ENCODE data around the gene SCLT1.

The SCLT1 gene

DNA sequence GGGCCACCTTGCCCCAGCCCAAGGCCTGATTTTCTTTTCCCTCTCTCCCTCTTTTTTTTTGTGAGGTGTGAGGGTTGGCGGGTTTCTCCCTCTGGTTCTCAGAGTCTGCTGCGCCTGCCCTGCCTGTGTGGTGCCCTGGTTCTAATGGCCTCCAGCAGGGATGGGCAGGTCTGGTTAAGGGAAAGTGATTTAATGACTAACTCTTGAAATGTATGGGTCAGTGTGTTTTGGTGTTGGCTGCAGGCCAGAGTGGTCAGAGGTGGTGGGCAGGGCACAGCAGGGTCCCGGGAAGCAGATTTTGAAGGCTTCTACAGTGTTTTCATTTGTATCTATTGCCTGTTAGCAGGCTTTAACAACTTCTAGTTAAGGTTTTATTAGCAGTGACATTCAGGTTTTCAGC lies 244.9 kb downstream of the SCLT1 start:
- H3K9ac ChIP-seq (ENCODE audit: low read length), result no peak overlapping the region
- H4K20me1 ChIP-seq (ENCODE audit: insufficient read depth, low read length), result peaks cover 4% of the 10 kb centered on the region
- H3K4me3 ChIP-seq (ENCODE audit: low read length), result no peak overlapping the region
- TF ChIP-seq EZH2 (optimal IDR thresholded peaks at IDR 0.05; ENCODE audit: low read depth, low read length) (no peak), EZH2phosphoT487 (IDR thresholded peaks at IDR 0.05; ENCODE audit: low read length) (no peak)
- TF ChIP-seq, protein P1, sequence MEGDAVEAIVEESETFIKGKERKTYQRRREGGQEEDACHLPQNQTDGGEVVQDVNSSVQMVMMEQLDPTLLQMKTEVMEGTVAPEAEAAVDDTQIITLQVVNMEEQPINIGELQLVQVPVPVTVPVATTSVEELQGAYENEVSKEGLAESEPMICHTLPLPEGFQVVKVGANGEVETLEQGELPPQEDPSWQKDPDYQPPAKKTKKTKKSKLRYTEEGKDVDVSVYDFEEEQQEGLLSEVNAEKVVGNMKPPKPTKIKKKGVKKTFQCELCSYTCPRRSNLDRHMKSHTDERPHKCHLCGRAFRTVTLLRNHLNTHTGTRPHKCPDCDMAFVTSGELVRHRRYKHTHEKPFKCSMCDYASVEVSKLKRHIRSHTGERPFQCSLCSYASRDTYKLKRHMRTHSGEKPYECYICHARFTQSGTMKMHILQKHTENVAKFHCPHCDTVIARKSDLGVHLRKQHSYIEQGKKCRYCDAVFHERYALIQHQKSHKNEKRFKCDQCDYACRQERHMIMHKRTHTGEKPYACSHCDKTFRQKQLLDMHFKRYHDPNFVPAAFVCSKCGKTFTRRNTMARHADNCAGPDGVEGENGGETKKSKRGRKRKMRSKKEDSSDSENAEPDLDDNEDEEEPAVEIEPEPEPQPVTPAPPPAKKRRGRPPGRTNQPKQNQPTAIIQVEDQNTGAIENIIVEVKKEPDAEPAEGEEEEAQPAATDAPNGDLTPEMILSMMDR (IDR thresholded peaks at IDR 0.05; ENCODE audit: low read length), result no peak
- no peak overlapping the region for H3K4me2 ChIP-seq (ENCODE audit: low read depth, low read length)
- no peaks in the 10 kb centered on the region for H3K9me2 ChIP-seq (replicated peaks; ENCODE audit: insufficient read depth, low read length)
- no peak for DNase-seq
- H3K27ac ChIP-seq (ENCODE audit: low read length), result no peak overlapping the region
- H3K9me3 ChIP-seq (replicated peaks; ENCODE audit: insufficient read depth, low read length), result no peaks in the 10 kb centered on the region
- peaks cover 10% of the 10 kb centered on the region; the same call in 1 of the 2 replicates for H3F3A ChIP-seq (ENCODE audit: insufficient read depth, low read length)
- H2AFZ ChIP-seq (ENCODE audit: low read length), result no peak overlapping the region
- H3K79me2 ChIP-seq (ENCODE audit: low read length), result peaks cover 97% of the 10 kb centered on the region
- peaks cover 39% of the 10 kb centered on the region for H3K36me3 ChIP-seq (replicated peaks; ENCODE audit: insufficient read depth, low read length)
- no peaks in the 10 kb centered on the region for H3K27me3 ChIP-seq (replicated peaks; ENCODE audit: insufficient read depth, low read length)
- peaks cover 4% of the 10 kb centered on the region for H3K4me1 ChIP-seq (ENCODE audit: low read length)

DNA sequence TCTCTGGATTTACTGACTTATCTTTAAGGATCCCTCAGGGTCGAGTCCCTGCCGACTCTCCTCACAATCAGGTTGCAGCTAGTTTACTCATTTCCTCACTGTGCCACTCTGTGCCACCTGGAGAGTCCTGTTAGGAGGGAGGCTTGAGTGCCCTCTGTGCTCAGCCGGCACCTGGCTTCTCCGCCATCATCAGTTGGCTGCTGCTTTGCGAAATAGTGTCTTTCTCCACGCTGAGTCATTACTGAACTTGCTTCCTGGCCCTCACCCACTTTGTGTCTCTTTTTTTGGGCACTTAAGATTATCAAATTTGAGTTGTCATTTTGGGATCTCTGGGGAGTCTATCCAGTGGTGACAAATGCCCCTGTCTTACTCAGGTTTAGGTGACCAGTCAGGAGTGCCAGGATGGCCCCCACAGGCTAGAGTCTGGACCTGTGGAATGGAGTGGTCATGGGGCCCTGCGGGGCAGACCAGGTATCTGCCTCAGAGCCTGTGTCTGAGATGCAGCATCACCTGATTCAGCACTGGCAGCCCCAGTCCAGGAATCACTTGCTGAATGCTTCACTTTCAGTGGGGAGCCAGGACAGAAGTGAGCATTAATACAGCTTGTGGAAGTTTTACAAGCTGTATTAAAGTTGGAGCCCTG lies 246.1 kb downstream of the SCLT1 start:
- Histone ChIP-seq H3K4me2 (ENCODE audit: low read depth, low read length) (no peak overlapping the region), H3F3A (ENCODE audit: insufficient read depth, low read length) (no peaks in the 10 kb centered on the region), H2AFZ (ENCODE audit: low read length) (no peak overlapping the region), H3K79me2 (ENCODE audit: low read length) (peaks cover 97% of the 10 kb centered on the region), H4K20me1 (ENCODE audit: insufficient read depth, low read length) (peaks cover 13% of the 10 kb centered on the region), H3K4me3 (ENCODE audit: low read length) (no peak overlapping the region), H3K9me3 (replicated peaks; ENCODE audit: insufficient read depth, low read length) (no peaks in the 10 kb centered on the region), H3K9me2 (replicated peaks; ENCODE audit: insufficient read depth, low read length) (no peaks in the 10 kb centered on the region), H3K4me1 (ENCODE audit: low read length) (no peaks in the 10 kb centered on the region), H3K36me3 (replicated peaks; ENCODE audit: insufficient read depth, low read length) (peaks cover 39% of the 10 kb centered on the region), H3K9ac (ENCODE audit: low read length) (no peak overlapping the region), H3K27me3 (replicated peaks; ENCODE audit: insufficient read depth, low read length) (no peaks in the 10 kb centered on the region), H3K27ac (ENCODE audit: low read length) (no peak overlapping the region)
- no peak for DNase-seq
- TF ChIP-seq EZH2phosphoT487 (IDR thresholded peaks at IDR 0.05; ENCODE audit: low read length), result no peak
- TF ChIP-seq, protein P1 (IDR thresholded peaks at IDR 0.05; ENCODE audit: low read length), result no peak
- TF ChIP-seq EZH2 (optimal IDR thresholded peaks at IDR 0.05; ENCODE audit: low read depth, low read length), result no peak

DNA sequence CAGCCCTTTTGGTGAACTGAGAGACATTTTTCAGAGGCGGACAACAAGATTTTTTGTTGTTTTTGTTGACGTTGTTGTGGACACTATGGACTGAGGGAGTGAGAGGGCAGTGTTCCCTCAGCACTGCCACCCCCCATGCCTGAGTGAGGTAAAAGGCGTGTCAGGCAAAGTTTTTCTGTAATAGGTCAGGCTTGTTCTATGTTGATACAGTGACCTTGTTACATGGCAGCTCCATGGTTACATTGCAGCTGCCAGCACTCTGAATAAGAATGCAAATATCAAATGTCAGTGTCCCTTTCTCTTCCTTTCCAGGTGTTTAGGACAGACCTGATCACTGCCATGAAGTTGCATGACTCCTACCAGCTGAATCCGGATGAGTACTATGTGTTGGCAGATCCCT lies 247.3 kb downstream of the SCLT1 start:
- H3K4me3 ChIP-seq (ENCODE audit: low read length), result no peak overlapping the region
- H3K9me3 ChIP-seq (replicated peaks; ENCODE audit: insufficient read depth, low read length), result no peaks in the 10 kb centered on the region
- peaks cover 30% of the 10 kb centered on the region for H3K36me3 ChIP-seq (replicated peaks; ENCODE audit: insufficient read depth, low read length)
- H3K4me1 ChIP-seq (ENCODE audit: low read length), result no peaks in the 10 kb centered on the region
- DNase-seq, result no peak
- H3K79me2 ChIP-seq (ENCODE audit: low read length), result peaks cover 99% of the 10 kb centered on the region
- peaks cover 22% of the 10 kb centered on the region for H4K20me1 ChIP-seq (ENCODE audit: insufficient read depth, low read length)
- H3F3A ChIP-seq (ENCODE audit: insufficient read depth, low read length), result no peaks in the 10 kb centered on the region
- H3K9ac ChIP-seq (ENCODE audit: low read length), result no peak overlapping the region
- no peak overlapping the region for H2AFZ ChIP-seq (ENCODE audit: low read length)
- H3K27me3 ChIP-seq (replicated peaks; ENCODE audit: insufficient read depth, low read length), result no peaks in the 10 kb centered on the region
- H3K4me2 ChIP-seq (ENCODE audit: low read depth, low read length), result no peak overlapping the region
- TF ChIP-seq, protein P1 (IDR thresholded peaks at IDR 0.05; ENCODE audit: low read length), result no peak
- TF ChIP-seq EZH2phosphoT487 (IDR thresholded peaks at IDR 0.05; ENCODE audit: low read length) (no peak), EZH2 (optimal IDR thresholded peaks at IDR 0.05; ENCODE audit: low read depth, low read length) (no peak)
- H3K27ac ChIP-seq (ENCODE audit: low read length), result no peak overlapping the region
- no peaks in the 10 kb centered on the region for H3K9me2 ChIP-seq (replicated peaks; ENCODE audit: insufficient read depth, low read length)
